Daoy (cell line): ENCODE measurements around the gene NR2C2AP. TPM values are rescaled to one million over a fixed set of nuclear protein-coding genes. Genes with fewer than 3 reads are reported as not detected.
"Not testable (repeated sequence)": the region's sequence is repeated elsewhere in the genome, so short reads cannot be mapped to it uniquely, and the experiment has no call there.

Source experiments
- DNase-seq: peaks from one replicate; pipeline ENCODE4 v3.0.0-alpha.2; 2015; ENCODE audit warnings: low read depth
- total RNA-seq: library from RNA; depleted of rRNA; stranded (reverse); fragments of >200 nt; shearing (Covaris generic); gene quantifications from 2 replicates; pipeline ENCODE4 v1.2.3, GENCODE V29; 2014

Gene NR2C2AP
- total RNA-seq, 1 experiment from 2014 or later = 31.3 TPM

- DNase-seq = peak; percentile 53
These were observed 17.1 kb downstream of the NR2C2AP start for GRCh38 chr19:19185853-19186740.

- DNase-seq = no peak
These were observed 21.7 kb downstream of the NR2C2AP start for GRCh38 chr19:19181488-19181998.

- peak; percentile 52 for DNase-seq
These were observed 23.4 kb downstream of the NR2C2AP start for GRCh38 chr19:19179548-19180441.

- DNase-seq = peak; percentile 27
These were observed 26.3 kb downstream of the NR2C2AP start for GRCh38 chr19:19176950-19177349.

- DNase-seq = not testable (repeated sequence)
These were observed 30.0 kb downstream of the NR2C2AP start for GRCh38 chr19:19173243-19173642.

GRCh38 chr19:19171821-19172532 is 31.2 kb downstream of the NR2C2AP start:
- peak; percentile 23 for DNase-seq

GRCh38 chr19:19170873-19171672 is 32.1 kb downstream of the NR2C2AP start:
- DNase-seq = no peak

GRCh38 chr19:19170053-19170872 is 33.0 kb downstream of the NR2C2AP start, which contains the start of gene MEF2B:
Gene MEF2B, minus strand, starts transcription at chr19:19170263. Its CDS starts 19,528 bp downstream, at chr19:19150735.
- peak; percentile 86 for DNase-seq

- no peak for DNase-seq
These were observed 33.8 kb downstream of the NR2C2AP start for GRCh38 chr19:19169236-19170052.

GRCh38 chr19:19167612-19168011 is 35.6 kb downstream of the NR2C2AP start:
- DNase-seq = no peak

- DNase-seq = no peak
These were observed 37.8 kb downstream of the NR2C2AP start for GRCh38 chr19:19165396-19165795.

- DNase-seq = no peak
These were observed 40.7 kb downstream of the NR2C2AP start for GRCh38 chr19:19162495-19162894.

- DNase-seq = no peak
These were observed 42.7 kb downstream of the NR2C2AP start for GRCh38 chr19:19160461-19161035.

- no peak for DNase-seq
These were observed 43.7 kb downstream of the NR2C2AP start for GRCh38 chr19:19159534-19159933.

- DNase-seq = no peak
These were observed 45.4 kb downstream of the NR2C2AP start for GRCh38 chr19:19157808-19158207.

GRCh38 chr19:19155495-19156219 is 47.6 kb downstream of the NR2C2AP start:
- DNase-seq = no peak

- DNase-seq = no peak
These were observed 48.3 kb downstream of the NR2C2AP start for GRCh38 chr19:19154768-19155494.
